ES-I3 (cell line): ENCODE results near the gene RBM46.

ENCODE experiments used
- H3K36me3 ChIP-seq: 2 replicates; pipeline ENCODE4 v1.6.1; 2013; ENCODE audit warnings: mild to moderate bottlenecking, low read length, control low read depth, moderate library complexity; ENCODE audit not compliant: insufficient read depth
- H3K4me1 ChIP-seq: 2 replicates; pipeline ENCODE4 v1.6.1; 2013; ENCODE audit warnings: mild to moderate bottlenecking, control low read depth, low read length; ENCODE audit not compliant: insufficient read depth
- H3K9ac ChIP-seq: 2 replicates; pipeline ENCODE4 v1.6.1; 2013; ENCODE audit warnings: low read depth, mild to moderate bottlenecking, low read length, moderate library complexity
- H3K9me3 ChIP-seq: 2 replicates; pipeline ENCODE4 v1.6.1; 2013; ENCODE audit warnings: mild to moderate bottlenecking, low read length, moderate library complexity; ENCODE audit not compliant: control insufficient read depth, insufficient read depth

The RBM46 gene

GRCh38 chr4:154781126-154781982, at the start of gene RBM46:
Gene RBM46, plus strand, starts transcription at chr4:154781272. Its CDS starts 15,481 bp downstream, at chr4:154796753.
- Histone ChIP-seq H3K9me3 (no peaks in the 10 kb centered on the region; the same call in 1 of the 2 replicates), H3K36me3 (no peaks in the 10 kb centered on the region), H3K9ac (no peak within 1 kb of the TSS; the same call in 1 of the 2 replicates), H3K4me1 (no peaks in the 10 kb centered on the region)

- Histone ChIP-seq H3K9ac (no peak overlapping the region), H3K9me3 (no peaks in the 10 kb centered on the region), H3K36me3 (no peaks in the 10 kb centered on the region)
These were observed 49.3 kb upstream of the RBM46 start for GRCh38 chr4:154731756-154732155.

GRCh38 chr4:154732669-154733068, 48.4 kb upstream of the RBM46 start:
- Histone ChIP-seq H3K9me3 (no peaks in the 10 kb centered on the region), H3K4me1 (no peaks in the 10 kb centered on the region), H3K36me3 (no peaks in the 10 kb centered on the region), H3K9ac (no peak overlapping the region)

More at GRCh38 chr4:154731756-154732155, 49.3 kb upstream of the RBM46 start:
- no peaks in the 10 kb centered on the region for H3K4me1 ChIP-seq

GRCh38 chr4:154736770-154737169, 44.3 kb upstream of the RBM46 start:
- H3K9ac ChIP-seq: no peak overlapping the region
- peaks cover 22% of the 10 kb centered on the region for H3K4me1 ChIP-seq
- no peaks in the 10 kb centered on the region for H3K36me3 ChIP-seq
- H3K9me3 ChIP-seq: no peaks in the 10 kb centered on the region

GRCh38 chr4:154738426-154738825, 42.6 kb upstream of the RBM46 start:
- Histone ChIP-seq H3K36me3 (no peaks in the 10 kb centered on the region), H3K4me1 (peaks cover 22% of the 10 kb centered on the region), H3K9me3 (no peaks in the 10 kb centered on the region), H3K9ac (no peak overlapping the region)

- peaks cover 22% of the 10 kb centered on the region for H3K4me1 ChIP-seq
- H3K36me3 ChIP-seq: no peaks in the 10 kb centered on the region
- H3K9ac ChIP-seq: no peak overlapping the region
- H3K9me3 ChIP-seq: no peaks in the 10 kb centered on the region
These were observed 42.0 kb upstream of the RBM46 start for GRCh38 chr4:154739111-154739510.

GRCh38 chr4:154740462-154740861, 40.6 kb upstream of the RBM46 start:
- Histone ChIP-seq H3K9ac (peak overlapping the region; percentile 58; the same call in 1 of the 2 replicates), H3K36me3 (no peaks in the 10 kb centered on the region), H3K4me1 (peaks cover 22% of the 10 kb centered on the region), H3K9me3 (no peaks in the 10 kb centered on the region)

GRCh38 chr4:154741131-154741665, 39.9 kb upstream of the RBM46 start:
- H3K4me1 ChIP-seq: peaks cover 22% of the 10 kb centered on the region
- no peaks in the 10 kb centered on the region for H3K36me3 ChIP-seq
- H3K9ac ChIP-seq: peak overlapping the region; percentile 58; the same call in 1 of the 2 replicates
- no peaks in the 10 kb centered on the region for H3K9me3 ChIP-seq

- H3K9me3 ChIP-seq: no peaks in the 10 kb centered on the region
- no peaks in the 10 kb centered on the region for H3K36me3 ChIP-seq
- peak overlapping the region; percentile 58 for H3K9ac ChIP-seq
- peaks cover 22% of the 10 kb centered on the region for H3K4me1 ChIP-seq
These were observed 38.9 kb upstream of the RBM46 start for GRCh38 chr4:154741922-154742850.

- H3K4me1 ChIP-seq: peaks cover 19% of the 10 kb centered on the region
- H3K36me3 ChIP-seq: no peaks in the 10 kb centered on the region
- no peaks in the 10 kb centered on the region for H3K9me3 ChIP-seq
- peak within 1 kb of the TSS; percentile 64 for H3K9ac ChIP-seq
These were observed 37.3 kb upstream of the RBM46 start, which contains the start of gene LRAT for GRCh38 chr4:154743683-154744340. Gene LRAT, plus strand, starts transcription at chr4:154744000. Its CDS starts 327 bp downstream, at chr4:154744327.

- no peaks in the 10 kb centered on the region for H3K36me3 ChIP-seq
- peak overlapping the region; percentile 64 for H3K9ac ChIP-seq
- H3K4me1 ChIP-seq: peaks cover 14% of the 10 kb centered on the region
- H3K9me3 ChIP-seq: no peaks in the 10 kb centered on the region
These were observed 36.6 kb upstream of the RBM46 start for GRCh38 chr4:154744341-154744926.

- Histone ChIP-seq H3K9ac (no peak overlapping the region), H3K9me3 (no peaks in the 10 kb centered on the region), H3K4me1 (no peaks in the 10 kb centered on the region), H3K36me3 (no peaks in the 10 kb centered on the region)
These were observed 23.4 kb upstream of the RBM46 start for GRCh38 chr4:154757713-154758112.

GRCh38 chr4:154760895-154761294, 20.2 kb upstream of the RBM46 start:
- Histone ChIP-seq H3K9ac (no peak overlapping the region), H3K36me3 (no peaks in the 10 kb centered on the region), H3K4me1 (no peaks in the 10 kb centered on the region), H3K9me3 (no peaks in the 10 kb centered on the region)
